Spinal cord (tissue), 10 donors: ENCODE results near the gene CNST. TPM values are rescaled to one million over a fixed set of nuclear protein-coding genes. Genes with fewer than 3 reads are reported as not detected.

Experiments
- DNase-seq, 6 donors: peaks; one replicate each; pipeline versions ENCODE4 v3.0.0 to v3.0.0-alpha.2; 2013 to 2015; ENCODE audit warnings: low spot score in 6 of 6, low read depth in 4 of 6
- H3K27ac ChIP-seq: one replicate; pipeline ENCODE4 v1.5.1; 2013; ENCODE audit warnings: low read depth, low read length, control low read depth
- H3K27me3 ChIP-seq: one replicate; pipeline ENCODE4 v1.6.1; 2013; ENCODE audit warnings: low read length; ENCODE audit not compliant: control insufficient read depth, insufficient read depth
- H3K36me3 ChIP-seq: one replicate; pipeline ENCODE4 v1.6.1; 2013; ENCODE audit warnings: low read length; ENCODE audit not compliant: control insufficient read depth, insufficient read depth
- H3K4me1 ChIP-seq: one replicate; pipeline ENCODE4 v1.6.1; 2013; ENCODE audit warnings: low read length; ENCODE audit not compliant: control insufficient read depth, insufficient read depth
- H3K4me3 ChIP-seq: one replicate; pipeline ENCODE4 v1.5.1; 2013; ENCODE audit warnings: low read depth, low read length, control low read depth
- H3K9me3 ChIP-seq: one replicate; pipeline ENCODE4 v1.6.1; 2013; ENCODE audit warnings: low read length; ENCODE audit not compliant: control insufficient read depth, insufficient read depth
- WGBS: methylation state at CpG from one replicate; pipeline ENCODE4 v1.1.5; 2013; ENCODE audit warnings: missing lambda C conversion rate; ENCODE audit not compliant: insufficient coverage; 5-methylcytosine and 5-hydroxymethylcytosine counted together
- polyA plus RNA-seq, 2 donors: library from polyadenylated mRNA; unstranded; fragments of 120-200 nt; gene quantifications; one replicate each; pipeline ENCODE4 v1.2.1, GENCODE V29; 2013; ENCODE audit not compliant: insufficient read length in 2 of 2
- total RNA-seq, 2 donors: library from RNA; depleted of rRNA in 1 of 2; stranded (reverse); fragments of 120-200 nt in 1 of 2; fragments of >200 nt in 1 of 2; gene quantifications; one replicate each; pipeline versions ENCODE4 v1.2.3 to v1.2.4, GENCODE V29; 2013 to 2014
- donor health status: healthy.

Gene CNST
- total and polyA plus RNA-seq, 4 donors, result 17.1 to 48.1 (median 21.7) TPM

DNA sequence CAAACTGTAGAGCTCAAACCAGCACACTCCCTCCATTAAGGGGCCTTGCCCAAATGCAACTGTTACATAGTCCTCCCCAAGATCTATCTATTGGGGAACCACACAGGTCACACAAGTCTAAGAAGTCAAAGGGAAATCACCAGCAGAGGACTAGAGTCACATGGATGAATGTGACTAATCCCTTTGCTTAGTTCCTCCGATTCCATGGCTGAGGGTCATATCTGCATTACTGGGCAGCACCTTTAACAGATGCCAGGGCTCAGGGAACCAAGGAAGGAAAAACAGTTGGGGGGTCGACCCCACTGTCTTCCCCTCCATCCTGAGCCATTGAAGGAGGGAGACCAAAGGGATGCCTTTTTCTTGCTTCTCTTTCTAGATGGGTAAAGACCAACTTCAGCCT lies 35.8 kb upstream of the CNST start:
- Histone ChIP-seq H3K4me1 (no peaks in the 10 kb centered on the region), H3K36me3 (no peaks in the 10 kb centered on the region), H3K4me3 (no peak overlapping the region), H3K27me3 (no peaks in the 10 kb centered on the region), H3K27ac (no peak overlapping the region), H3K9me3 (peaks cover 4% of the 10 kb centered on the region)
- DNase-seq, result no peak
- no CpG with 5 or more reads among the region's 2 CpGs for WGBS

DNA sequence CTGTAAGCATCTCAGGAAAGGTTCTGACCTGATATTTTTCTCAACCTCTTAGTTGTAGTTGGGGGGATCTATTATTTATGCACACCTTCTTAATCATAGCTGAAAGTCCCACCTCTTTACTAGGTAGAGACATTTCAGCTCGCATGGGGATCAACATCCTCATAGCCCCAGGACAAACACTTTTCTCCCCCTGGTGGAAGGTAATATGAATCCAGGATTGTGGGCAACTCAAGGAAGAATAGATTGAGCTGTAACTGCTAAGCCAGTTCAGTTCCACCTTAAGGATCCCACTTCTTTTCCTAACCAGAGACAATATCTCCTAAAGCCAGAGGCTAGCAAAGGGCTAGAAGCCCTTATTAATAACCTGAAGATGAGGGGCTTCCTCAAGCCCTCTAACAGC lies 33.7 kb upstream of the CNST start:
- Histone ChIP-seq H3K27ac (no peak overlapping the region), H3K27me3 (no peaks in the 10 kb centered on the region), H3K4me3 (no peak overlapping the region), H3K36me3 (no peaks in the 10 kb centered on the region), H3K4me1 (no peaks in the 10 kb centered on the region), H3K9me3 (peaks cover 4% of the 10 kb centered on the region)
- no peak for DNase-seq
- no CpG with 5 or more reads among the region's 1 CpG for WGBS

DNA sequence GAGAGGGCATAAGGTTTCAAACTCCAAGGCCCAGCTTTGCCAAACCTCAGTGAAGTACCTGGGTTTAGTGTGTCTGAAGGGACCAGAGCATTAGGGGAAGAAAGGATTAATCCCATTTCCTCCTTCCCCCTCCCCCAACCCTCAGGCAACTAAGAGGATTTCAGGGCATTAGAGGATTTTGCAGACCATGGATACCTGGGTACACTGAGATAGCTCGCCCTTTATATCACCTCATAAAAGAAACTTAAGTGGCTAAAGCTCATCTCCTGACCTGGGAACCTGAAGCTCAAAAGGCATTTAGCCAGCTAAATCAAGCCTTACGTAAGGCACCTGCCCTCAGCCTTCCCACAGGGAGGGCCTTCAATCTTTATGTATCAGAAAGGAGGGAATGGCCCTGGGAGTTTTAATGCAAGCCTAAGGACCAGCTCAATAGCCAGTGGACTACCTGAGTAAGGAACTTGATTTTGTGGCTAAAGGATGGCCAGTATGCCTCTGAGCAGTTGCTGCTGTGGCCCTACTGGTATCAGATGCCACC lies 32.8 kb upstream of the CNST start:
- Histone ChIP-seq H3K9me3 (peaks cover 4% of the 10 kb centered on the region), H3K36me3 (no peaks in the 10 kb centered on the region), H3K4me1 (no peaks in the 10 kb centered on the region), H3K27ac (no peak overlapping the region), H3K4me3 (no peak overlapping the region), H3K27me3 (no peaks in the 10 kb centered on the region)
- DNase-seq, result no peak
- 90% methylated on average over 2 of the region's 2 CpGs for WGBS

DNA sequence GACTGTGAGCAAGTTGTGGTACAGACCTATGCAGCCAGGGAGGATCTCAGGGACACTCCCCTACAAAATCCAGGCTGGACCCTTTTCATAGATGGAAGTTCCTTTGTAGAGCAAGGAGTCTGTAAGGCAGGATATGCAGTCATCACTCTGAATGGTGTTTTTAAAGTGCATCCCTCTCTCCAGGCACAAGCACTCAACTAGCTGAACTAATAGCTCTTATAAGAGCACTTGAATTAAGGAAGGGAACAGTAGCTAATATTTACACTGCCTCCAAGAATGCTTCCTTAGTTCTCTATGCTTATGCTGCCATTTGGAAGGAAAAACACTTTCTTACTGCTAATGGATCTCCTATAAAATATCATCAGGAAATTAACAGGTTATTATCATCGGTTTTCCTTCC lies 32.1 kb upstream of the CNST start:
- DNase-seq, result peak in 2 of 6 donors; percentile 2 to 26
- H3K36me3 ChIP-seq, result no peaks in the 10 kb centered on the region
- no CpG with 5 or more reads among the region's 1 CpG for WGBS

DNA sequence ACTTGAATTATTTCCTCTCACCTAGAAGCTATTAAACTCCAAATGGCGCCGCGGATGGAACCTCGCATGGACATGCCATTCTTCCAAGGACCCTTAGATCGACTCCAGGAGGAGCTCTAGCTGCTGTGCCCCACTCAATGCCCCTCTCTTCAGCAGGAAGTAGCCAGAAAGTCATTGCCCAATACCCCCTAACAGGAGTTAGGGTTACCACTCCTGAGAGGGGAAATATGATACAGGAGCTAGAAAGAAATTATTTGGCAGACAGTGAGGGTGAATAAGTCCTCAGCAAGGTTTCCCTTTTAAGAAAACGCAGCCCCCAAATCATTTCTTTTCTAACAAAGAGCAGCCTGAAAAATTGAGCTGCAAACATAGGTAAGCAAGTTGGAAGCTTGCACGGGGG lies 28.8 kb upstream of the CNST start:
- Histone ChIP-seq H3K27me3 (no peaks in the 10 kb centered on the region), H3K36me3 (peaks cover 7% of the 10 kb centered on the region), H3K27ac (no peak overlapping the region), H3K4me3 (no peak overlapping the region), H3K4me1 (no peaks in the 10 kb centered on the region), H3K9me3 (no peaks in the 10 kb centered on the region)
- WGBS, result 80% methylated on average over 5 of the region's 7 CpGs
- DNase-seq, result no peak

More for the DNA sequence above, 32.1 kb upstream of the CNST start:
- Histone ChIP-seq H3K4me3 (no peak overlapping the region), H3K4me1 (no peaks in the 10 kb centered on the region), H3K27ac (no peak overlapping the region), H3K9me3 (peaks cover 4% of the 10 kb centered on the region), H3K27me3 (no peaks in the 10 kb centered on the region)

DNA sequence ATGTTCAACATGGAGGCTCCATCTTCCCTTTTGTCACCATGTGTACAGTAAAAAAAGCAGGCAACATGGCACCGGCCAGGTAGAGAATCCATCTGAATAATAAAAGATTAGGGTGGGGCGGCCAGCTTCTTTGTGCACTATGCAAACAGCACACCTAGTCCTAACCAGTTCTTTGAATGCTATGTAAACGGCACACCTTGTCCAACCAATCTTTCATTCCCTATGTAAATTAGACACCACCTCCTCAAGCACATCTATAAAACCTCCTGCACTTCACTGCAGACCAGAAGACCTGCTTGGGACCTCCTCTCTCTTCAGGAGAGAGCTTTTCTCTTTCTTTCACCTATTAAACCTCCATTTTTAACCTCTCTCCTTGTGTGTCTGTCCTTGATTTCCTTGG lies 28.4 kb upstream of the CNST start:
- Histone ChIP-seq H3K27me3 (no peaks in the 10 kb centered on the region), H3K4me3 (no peak overlapping the region), H3K36me3 (peaks cover 9% of the 10 kb centered on the region), H3K9me3 (no peaks in the 10 kb centered on the region), H3K27ac (no peak overlapping the region), H3K4me1 (no peaks in the 10 kb centered on the region)
- DNase-seq, result no peak
- WGBS, result 87% methylated on average over 1 of the region's 3 CpGs

DNA sequence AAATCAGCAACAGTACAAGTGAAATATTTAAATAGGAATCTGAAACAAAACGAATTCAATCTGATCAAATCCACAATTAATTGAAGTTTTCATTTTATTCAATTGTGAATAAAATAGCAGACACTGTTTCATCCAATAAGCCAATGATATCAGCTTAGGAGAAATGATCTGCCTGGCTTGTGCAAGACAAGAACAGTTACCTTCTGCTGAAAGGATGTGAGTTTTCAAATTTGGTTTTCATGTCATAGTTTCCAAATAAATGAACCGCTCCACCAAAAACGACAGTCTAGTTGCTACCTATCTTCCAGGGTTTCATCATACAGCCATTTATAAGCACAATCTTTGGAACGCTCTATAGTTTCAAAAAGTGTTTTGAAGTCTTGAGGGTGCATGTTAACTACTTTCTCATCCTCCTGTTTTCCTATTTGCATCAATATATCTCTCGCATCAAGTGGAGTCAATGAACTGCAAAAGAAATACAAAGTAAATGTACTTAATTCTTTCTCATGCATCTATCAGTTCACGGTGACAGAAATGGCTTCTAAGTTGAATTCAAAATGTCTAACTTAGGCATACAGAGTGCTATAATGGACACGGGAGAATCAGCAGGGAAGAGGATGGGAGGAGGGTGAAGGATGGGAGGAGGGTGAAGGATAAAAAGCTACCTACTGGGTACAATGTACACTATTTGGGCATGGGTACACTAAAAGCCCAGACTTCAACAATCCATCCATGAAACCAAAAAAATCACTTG lies 25.3 kb upstream of the CNST start:
- DNase-seq, result no peak
- Histone ChIP-seq H3K9me3 (no peaks in the 10 kb centered on the region), H3K4me3 (no peak overlapping the region), H3K27ac (no peak overlapping the region), H3K27me3 (no peaks in the 10 kb centered on the region), H3K4me1 (no peaks in the 10 kb centered on the region), H3K36me3 (peaks cover 29% of the 10 kb centered on the region)
- 100% methylated on average over 1 of the region's 7 CpGs for WGBS

DNA sequence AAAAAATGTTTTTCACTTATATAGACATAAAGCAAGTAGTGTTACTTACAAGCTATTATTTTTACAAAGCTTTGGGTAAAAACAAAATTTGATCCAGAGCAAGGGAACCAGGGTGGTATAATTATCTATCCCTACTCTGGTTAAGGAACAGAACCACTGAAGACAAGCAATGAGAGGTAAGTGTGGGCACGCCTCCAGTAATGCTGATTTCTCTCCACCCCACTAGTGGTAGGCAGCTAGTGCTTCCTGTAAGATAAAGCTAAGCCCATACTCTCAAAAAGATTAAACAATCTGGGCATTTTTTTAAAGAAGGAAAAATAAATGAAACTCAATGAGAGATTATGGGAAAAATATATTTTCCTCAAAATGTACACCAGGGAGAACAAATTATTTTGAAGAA lies 22.3 kb upstream of the CNST start:
- WGBS, result no CpG with 5 or more reads among the region's 1 CpG
- DNase-seq, result no peak
- H3K27ac ChIP-seq, result no peak overlapping the region
- H3K27me3 ChIP-seq, result no peaks in the 10 kb centered on the region
- H3K9me3 ChIP-seq, result no peaks in the 10 kb centered on the region
- H3K36me3 ChIP-seq, result peaks cover 36% of the 10 kb centered on the region
- H3K4me3 ChIP-seq, result no peak overlapping the region
- no peaks in the 10 kb centered on the region for H3K4me1 ChIP-seq

DNA sequence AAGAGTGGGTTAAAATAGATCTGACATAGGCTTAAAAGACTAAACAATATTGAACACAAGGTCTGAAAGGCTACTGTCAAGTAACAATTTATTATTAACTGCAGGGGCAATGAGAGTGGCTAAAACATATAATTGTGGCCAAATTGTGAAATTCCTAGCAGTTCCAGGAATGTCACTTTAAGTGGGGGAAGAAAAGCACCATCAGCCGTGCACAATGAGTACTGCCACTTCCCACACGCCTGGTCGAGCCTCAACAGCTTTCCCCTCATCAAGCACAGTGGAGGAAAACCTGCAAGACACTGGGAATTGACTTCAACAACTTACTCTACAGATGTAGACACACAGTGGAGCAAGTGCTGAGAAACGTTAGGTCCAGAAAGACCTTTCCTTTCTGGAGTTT lies 16.6 kb upstream of the CNST start:
- no peak for DNase-seq
- H3K4me3 ChIP-seq, result no peak overlapping the region
- no peaks in the 10 kb centered on the region for H3K27me3 ChIP-seq
- H3K36me3 ChIP-seq, result peaks cover 40% of the 10 kb centered on the region
- 61% methylated on average over 2 of the region's 4 CpGs for WGBS
- H3K27ac ChIP-seq, result no peak overlapping the region
- H3K9me3 ChIP-seq, result no peaks in the 10 kb centered on the region
- no peaks in the 10 kb centered on the region for H3K4me1 ChIP-seq

DNA sequence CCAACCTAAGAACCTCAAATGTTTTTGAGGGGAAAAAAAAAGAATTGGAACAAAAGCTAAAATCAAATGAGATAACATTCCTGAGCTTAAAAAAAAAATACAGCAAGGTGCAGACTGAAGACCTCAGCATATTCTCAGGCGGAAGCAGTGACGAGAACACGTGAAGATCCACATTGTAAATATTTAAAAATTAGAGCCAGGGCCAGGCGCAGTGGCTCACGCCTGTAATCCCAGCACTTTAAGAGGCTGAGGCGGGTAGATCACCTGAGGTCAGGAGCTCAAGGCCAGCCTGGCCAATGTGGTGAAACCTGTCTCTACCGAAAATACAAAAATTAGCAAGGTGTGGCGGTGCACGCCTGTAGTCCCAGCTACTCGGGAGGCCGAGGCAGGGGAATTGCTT lies 15.9 kb upstream of the CNST start:
- Histone ChIP-seq H3K27ac (no peak overlapping the region), H3K36me3 (peaks cover 37% of the 10 kb centered on the region), H3K27me3 (no peaks in the 10 kb centered on the region), H3K4me3 (no peak overlapping the region), H3K4me1 (no peaks in the 10 kb centered on the region), H3K9me3 (no peaks in the 10 kb centered on the region)
- WGBS, result 66% methylated on average over 10 of the region's 11 CpGs
- no peak for DNase-seq
